HG02938 (cell line): ENCODE results near the gene PCK1.
"Not testable (repeated sequence)": the region's sequence is repeated elsewhere in the genome, so short reads cannot be mapped to it uniquely, and the experiment has no call there.

ENCODE experiments used
- ATAC-seq: cut with Tn5 transposase; IDR thresholded peaks from one replicate; pipeline ENCODE4 v1.9.1; 2021; ENCODE audit warnings: mild to moderate bottlenecking, moderate library complexity; ENCODE audit not compliant: unreplicated experiment

The PCK1 gene

GRCh38 chr20:57560554-57561355 is at the start of gene PCK1:
TSS of gene PCK1 (plus strand) at chr20:57561110. CDS start at chr20:57561412, 302 bp downstream.
- ATAC-seq = no peak

- not testable (repeated sequence) for ATAC-seq
Observed at GRCh38 chr20:57511709-57512108, 49.2 kb upstream of the PCK1 start.

- no peak for ATAC-seq
Observed at GRCh38 chr20:57512432-57512831, 48.5 kb upstream of the PCK1 start.

DNA sequence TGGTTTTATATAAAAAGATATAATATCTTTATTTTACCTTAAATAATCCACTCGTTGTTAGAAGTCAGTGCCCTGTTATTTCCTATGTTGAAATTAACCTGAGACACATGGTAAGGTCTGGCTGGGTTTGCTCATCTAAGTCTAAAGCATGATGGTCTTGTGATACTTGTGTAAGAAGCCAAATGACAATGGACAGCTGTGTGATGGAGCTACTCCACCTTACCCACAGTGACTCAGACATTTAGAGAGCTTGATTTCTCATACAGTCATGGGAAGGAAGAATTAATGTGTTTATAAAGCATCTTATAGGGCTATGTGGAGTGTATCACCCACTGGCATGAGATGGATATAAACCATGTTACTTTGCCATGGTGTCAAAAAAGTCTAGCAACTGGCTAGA is 47.7 kb upstream of the PCK1 start:
- no peak for ATAC-seq

GRCh38 chr20:57514273-57514751 is 46.6 kb upstream of the PCK1 start:
- no peak for ATAC-seq

DNA sequence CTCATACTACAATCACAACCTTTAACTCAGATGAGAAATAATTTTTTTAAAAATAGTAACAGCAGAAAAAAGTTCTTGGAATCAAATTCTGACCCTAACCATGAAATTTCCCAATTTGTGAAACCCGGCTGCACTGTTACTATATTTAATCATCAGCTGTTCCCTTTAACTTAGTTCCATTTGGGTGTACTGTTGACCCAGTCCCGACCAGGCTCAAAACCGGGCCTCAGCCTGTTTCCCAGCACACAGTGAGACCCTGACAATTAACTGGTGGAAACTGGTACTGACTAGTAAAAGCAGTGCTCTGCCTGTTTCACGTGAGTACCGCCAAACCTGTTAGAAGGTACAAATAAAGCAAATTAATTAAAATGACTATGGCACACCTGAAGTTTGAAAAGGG is 43.0 kb upstream of the PCK1 start:
- ATAC-seq = no peak

DNA sequence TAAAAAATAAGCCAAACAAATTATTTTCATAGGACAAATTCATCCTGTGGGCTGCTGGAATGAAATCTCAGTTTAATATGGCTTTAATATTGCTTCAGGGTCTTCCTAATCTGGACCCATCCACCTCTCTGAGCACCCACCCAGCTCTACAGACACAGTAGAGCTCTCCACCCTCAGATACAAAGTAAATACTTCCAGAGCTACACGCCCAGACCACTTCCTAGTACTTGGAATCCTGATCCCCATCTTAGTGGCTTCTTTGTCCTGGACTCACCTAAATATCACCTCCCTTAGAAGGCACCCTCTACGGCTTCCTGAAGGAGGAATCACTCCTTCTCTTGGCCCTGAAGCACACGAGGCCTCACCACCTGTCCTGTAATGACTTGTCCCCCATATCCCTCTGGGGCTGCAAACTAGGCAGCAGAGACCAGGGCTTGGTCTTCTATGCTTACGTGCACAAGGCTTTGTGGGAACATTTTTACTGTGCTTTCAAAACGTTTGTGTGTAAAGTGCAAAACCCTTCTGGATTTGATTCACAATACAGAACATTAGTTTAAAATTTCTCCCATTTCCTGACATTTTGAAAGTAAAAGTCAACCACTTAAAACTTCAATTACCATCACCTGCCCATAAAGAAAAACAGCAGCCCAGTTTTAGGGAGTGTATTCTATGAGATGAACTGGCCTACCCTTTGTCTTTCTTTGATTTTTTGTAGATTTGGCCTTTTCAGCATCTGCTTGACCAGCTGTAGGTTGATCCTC is 38.4 kb upstream of the PCK1 start:
- no peak for ATAC-seq

GRCh38 chr20:57523782-57524181 is 37.1 kb upstream of the PCK1 start:
- no peak for ATAC-seq

- ATAC-seq = no peak
Observed at GRCh38 chr20:57524511-57525176, 36.3 kb upstream of the PCK1 start, which contains the start of gene CTCFL. TSS of gene CTCFL (minus strand) at chr20:57525140. CDS start at chr20:57524205, 935 bp downstream.

DNA sequence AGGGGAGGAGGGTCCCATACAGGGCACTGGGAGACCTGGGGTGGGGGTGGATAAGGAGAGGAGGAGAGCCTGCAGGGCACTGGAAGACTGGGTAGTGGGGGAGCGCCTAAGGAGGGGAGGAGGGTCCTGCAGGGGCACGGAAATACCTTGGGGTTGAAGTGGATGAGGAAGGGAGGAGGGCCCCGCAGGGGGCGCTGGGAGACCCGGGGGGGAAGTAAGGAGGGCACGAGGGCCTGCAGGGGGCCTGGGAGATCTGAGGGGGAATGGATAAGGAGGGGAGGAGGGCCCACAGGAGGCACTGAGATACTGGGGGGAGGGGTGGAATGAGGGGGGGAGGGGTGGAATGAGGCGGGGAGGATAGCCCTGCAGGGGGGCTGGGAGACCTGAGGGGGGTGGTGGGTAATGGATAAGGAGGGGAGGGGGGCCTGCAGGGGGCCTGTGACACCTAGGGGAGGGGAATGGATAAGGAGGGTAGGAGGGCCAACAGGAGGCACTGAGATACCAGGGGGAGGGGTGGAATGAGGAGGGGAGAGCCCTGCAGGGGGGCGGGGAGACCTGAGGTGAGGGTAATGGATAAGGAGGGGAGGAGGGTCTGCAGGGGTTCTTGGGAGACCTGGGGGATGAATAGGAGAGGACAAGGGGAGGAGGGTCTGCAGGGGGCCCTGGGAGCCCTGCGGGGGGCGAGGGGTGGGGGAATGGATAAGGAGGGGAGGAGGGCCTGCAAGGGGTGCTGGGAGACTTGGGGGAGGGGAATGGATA is 35.4 kb upstream of the PCK1 start:
- no peak for ATAC-seq

- no peak for ATAC-seq
Observed at GRCh38 chr20:57526087-57526884, 34.6 kb upstream of the PCK1 start.

- ATAC-seq = no peak
Observed at GRCh38 chr20:57526885-57527460, 33.9 kb upstream of the PCK1 start.

- no peak for ATAC-seq
Observed at GRCh38 chr20:57527728-57528127, 33.2 kb upstream of the PCK1 start.

GRCh38 chr20:57528148-57528547 is 32.8 kb upstream of the PCK1 start:
- no peak for ATAC-seq

DNA sequence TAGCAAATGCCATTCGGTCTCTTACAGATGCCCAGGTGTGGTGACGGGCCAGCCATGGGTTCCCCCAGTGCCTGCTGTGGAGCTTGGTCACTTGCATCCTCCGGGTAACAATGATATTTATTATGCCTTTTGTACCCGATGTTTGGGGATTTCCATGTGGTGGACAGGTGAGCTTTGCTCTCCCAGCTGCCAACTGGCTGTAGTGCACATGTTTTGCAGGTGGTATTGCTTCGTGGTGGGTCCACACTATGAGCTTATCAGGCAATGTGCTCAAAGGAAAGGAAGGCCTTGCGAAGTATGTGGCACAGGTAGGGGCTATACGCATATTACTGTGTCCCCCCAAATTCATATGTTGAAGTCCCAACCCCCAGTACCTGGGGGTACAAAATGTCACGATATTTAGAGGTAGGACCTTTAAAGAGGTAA is 31.7 kb upstream of the PCK1 start:
- no peak for ATAC-seq

GRCh38 chr20:57529810-57530209 is 31.1 kb upstream of the PCK1 start:
- no peak for ATAC-seq

GRCh38 chr20:57530327-57530981 is 30.5 kb upstream of the PCK1 start:
- ATAC-seq = no peak

GRCh38 chr20:57532104-57532503 is 28.8 kb upstream of the PCK1 start:
- no peak for ATAC-seq

DNA sequence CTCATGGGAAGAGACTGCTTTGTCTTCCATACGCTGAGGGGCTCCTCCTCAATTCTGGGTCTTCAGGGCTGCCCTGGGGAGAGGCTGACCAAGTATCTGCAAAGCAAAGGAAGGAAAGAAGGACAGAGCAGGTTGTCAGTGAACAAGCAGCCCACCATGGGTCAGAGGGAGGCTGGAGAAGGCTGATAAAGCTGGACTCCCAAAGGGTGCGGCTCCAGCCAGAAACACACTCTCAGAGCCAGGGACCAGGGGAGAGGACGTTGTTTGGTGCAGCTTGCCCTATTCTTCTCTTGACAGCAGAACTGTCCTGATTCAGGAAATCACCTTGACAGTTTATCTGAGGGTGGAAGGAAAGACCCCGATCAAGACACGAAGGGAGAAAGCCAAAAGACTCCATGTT is 25.6 kb upstream of the PCK1 start:
- ATAC-seq = no peak
